Pancreas (tissue), 10 donors: ENCODE measurements around the gene C2orf92. TPM values are rescaled to one million over a fixed set of nuclear protein-coding genes. Genes with fewer than 3 reads are reported as not detected.

Experiments
- ATAC-seq, 4 donors: fragments of 200-7000 bp; cut with Tn5 transposase; one replicate each; pipeline versions ENCODE4 v1.8.0 to v1.9.1; 2020; ENCODE audit warnings: mild to moderate bottlenecking in 4 of 4, moderate library complexity in 4 of 4
- DNase-seq, 6 donors: peaks; one replicate each; pipeline ENCODE4 v3.0.0-alpha.2; 2020
- FAIRE-seq: peaks from 2 replicates; lab custom pipeline; 2012; peaks lifted over from hg19 to GRCh38; lab: Jason Lieb, UNC
- H3K27ac ChIP-seq, 4 donors: fragments of 200-600 bp; sonication (generic); 1 replicate in 3 of 4; 2 replicates in 1 of 4; pipeline versions ENCODE4 v1.5.0 to v1.8.0; 2020
- H3K27me3 ChIP-seq, 4 donors: fragments of 200-600 bp; one replicate each; pipeline ENCODE4 v1.8.0; 2021
- H3K36me3 ChIP-seq, 3 donors: fragments of 200-600 bp; sonication (generic) in 1 of 3; one replicate each; pipeline versions ENCODE4 v1.5.0 to v1.8.0; 2020 to 2021
- H3K4me1 ChIP-seq, 3 donors: fragments of 200-600 bp; one replicate each; pipeline ENCODE4 v1.8.0; 2021
- H3K4me3 ChIP-seq, 4 donors: fragments of 200-600 bp; sonication (generic) in 2 of 4; one replicate each; pipeline versions ENCODE4 v1.5.0 to v1.8.0; 2020 to 2021
- H3K9me3 ChIP-seq, 4 donors: fragments of 200-600 bp; one replicate each; pipeline ENCODE4 v1.8.0; 2021
- WGBS, 2 donors: extraction: QIAGEN DNeasy Blood & Tissue Kit; methylation state at CpG; one replicate each; pipeline ENCODE4 v1.1.7; 2013; 5-methylcytosine and 5-hydroxymethylcytosine counted together
- intact Hi-C, 3 donors: fragments of 100-400 bp; cut with DNase I; formaldehyde crosslinking; loops; one replicate each; pipeline versions ENCODE4 v1.11.1 to v1.14.2; 2022
- polyA plus RNA-seq, 2 donors: library from polyadenylated mRNA; stranded (reverse); fragments of 200-250 nt; gene quantifications; one replicate each; pipeline ENCODE4 v1.2.3, GENCODE V29; 2013
- total RNA-seq, 6 donors: library from RNA; stranded (reverse); fragmentation: NEBNext Ultra II Directional in 4 of 6; extraction: Animal tissue kit (Norgen Biotek cat#: 25700) in 4 of 6; gene quantifications; one replicate each; pipeline versions ENCODE4 v1.2.1 to v1.2.4, GENCODE V29; 2021 to 2023
- TF ChIP-seq, protein P1 (sequence below), 4 donors: fragments of 200-600 bp; sonication (generic) in 3 of 4; IDR thresholded peaks; one replicate each; pipeline versions ENCODE4 v1.5.0 to v1.8.0; 2021; ENCODE audit warnings: antibody characterized with exemption in 4 of 4
- donor health status: healthy with polysubstance abuse.
- donor health status: DM: no; HTN: no; CAD: no; lungs with moderate emphysema.
- donor health status: DM: no; HTN: no; CAD: no.
- donor health status: control.
- donor health status: control.
- donor health status: Bipolar disorder and iron deficiency.
- donor health status: DM: yes; HTN: yes; CAD: no.
- donor health status: DM: no; HTN: no; CAD: no.
- donor health status: DM: no; HTN: no; CAD: no.
- donor health status: DM: yes; HTN: yes; CAD: no.

The C2orf92 gene
- total and polyA plus RNA-seq, 8 donors, result 4.1 to 42.6 (median 7.9) TPM

DNA sequence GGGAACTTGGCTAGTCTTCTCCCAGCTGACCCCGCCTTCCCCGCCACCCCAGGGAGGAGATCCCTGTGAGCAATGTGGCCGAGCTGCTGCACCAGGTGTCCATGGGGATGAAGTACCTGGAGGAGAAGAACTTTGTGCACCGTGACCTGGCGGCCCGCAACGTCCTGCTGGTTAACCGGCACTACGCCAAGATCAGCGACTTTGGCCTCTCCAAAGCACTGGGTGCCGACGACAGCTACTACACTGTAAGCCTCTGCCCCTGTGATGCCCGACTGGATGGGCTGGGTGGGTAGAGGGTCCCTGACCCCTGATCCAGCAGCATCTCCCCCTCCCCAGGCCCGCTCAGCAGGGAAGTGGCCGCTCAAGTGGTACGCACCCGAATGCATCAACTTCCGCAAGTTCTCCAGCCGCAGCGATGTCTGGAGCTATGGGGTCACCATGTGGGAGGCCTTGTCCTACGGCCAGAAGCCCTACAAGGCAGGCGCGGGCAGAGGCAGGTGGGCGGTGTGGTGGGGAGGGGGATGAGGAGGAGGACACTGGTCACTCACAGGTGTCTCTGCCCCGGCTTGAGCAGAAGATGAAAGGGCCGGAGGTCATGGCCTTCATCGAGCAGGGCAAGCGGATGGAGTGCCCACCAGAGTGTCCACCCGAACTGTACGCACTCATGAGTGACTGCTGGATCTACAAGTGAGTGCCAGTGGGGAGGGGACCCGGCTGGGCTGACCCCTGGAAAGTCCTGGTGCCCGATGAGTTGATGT lies 68.1 kb downstream of the C2orf92 start:
- WGBS, 2 donors, result 80 to 87% methylated on average over 31 to 32 of the region's 32 CpGs
- intact Hi-C loops, result loop anchor here in 1 of 3 donors (10.0 kb wide), 1 partner anchor 647 kb away; no protein-coding TSS in a partner anchor
- H3K4me1 ChIP-seq, result no peaks in the 10 kb centered on the region
- FAIRE-seq, result no peak
- DNase-seq, result peak in 1 of 6 donors; percentile 63
- no peaks in the 10 kb centered on the region for H3K36me3 ChIP-seq
- H3K9me3 ChIP-seq, result no peaks in the 10 kb centered on the region
- no peak overlapping the region for H3K27ac ChIP-seq
- H3K4me3 ChIP-seq, result no peak overlapping the region
- H3K27me3 ChIP-seq, result no peaks in the 10 kb centered on the region
- TF ChIP-seq, protein P1, sequence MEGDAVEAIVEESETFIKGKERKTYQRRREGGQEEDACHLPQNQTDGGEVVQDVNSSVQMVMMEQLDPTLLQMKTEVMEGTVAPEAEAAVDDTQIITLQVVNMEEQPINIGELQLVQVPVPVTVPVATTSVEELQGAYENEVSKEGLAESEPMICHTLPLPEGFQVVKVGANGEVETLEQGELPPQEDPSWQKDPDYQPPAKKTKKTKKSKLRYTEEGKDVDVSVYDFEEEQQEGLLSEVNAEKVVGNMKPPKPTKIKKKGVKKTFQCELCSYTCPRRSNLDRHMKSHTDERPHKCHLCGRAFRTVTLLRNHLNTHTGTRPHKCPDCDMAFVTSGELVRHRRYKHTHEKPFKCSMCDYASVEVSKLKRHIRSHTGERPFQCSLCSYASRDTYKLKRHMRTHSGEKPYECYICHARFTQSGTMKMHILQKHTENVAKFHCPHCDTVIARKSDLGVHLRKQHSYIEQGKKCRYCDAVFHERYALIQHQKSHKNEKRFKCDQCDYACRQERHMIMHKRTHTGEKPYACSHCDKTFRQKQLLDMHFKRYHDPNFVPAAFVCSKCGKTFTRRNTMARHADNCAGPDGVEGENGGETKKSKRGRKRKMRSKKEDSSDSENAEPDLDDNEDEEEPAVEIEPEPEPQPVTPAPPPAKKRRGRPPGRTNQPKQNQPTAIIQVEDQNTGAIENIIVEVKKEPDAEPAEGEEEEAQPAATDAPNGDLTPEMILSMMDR (IDR thresholded peaks at IDR 0.05), result no peak
- ATAC-seq, result no peak

DNA sequence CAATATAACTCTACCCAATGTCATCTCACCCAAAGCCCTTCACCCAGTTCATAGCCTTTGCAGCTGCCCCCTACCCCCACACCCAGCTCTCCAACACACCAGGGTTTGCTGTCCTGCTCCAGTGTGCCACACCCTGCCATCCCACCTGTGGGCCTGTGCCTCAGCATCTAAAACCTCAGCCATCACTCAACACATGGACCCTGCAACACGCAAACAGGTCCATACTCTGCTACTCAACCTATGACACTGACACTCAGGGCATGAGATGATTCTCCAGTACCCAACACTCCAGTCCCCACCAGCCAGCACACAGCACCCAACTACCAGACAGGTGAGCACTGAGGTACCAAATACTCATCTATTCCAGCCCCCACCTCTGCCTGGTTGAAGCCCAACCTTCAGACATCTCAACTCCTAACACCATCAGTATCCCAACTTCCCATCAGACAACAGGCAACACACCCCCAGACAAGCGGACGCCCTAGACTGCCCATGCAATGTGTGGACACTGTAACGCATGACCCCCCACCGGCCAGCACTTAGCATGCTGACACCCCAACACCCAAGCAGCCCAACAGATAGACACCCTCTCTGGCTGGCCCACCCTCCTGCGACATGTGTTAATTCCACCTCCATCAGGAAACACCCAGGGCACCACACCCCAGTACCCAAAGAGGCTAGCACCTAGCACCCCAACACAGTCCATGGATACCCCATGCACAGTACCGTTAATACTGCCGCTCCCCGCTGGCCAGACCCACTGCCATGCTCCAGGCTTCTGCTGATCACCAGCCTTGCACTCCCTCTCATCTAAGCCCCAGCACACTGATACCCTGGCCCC lies 68.9 kb downstream of the C2orf92 start:
- no peaks in the 10 kb centered on the region for H3K27me3 ChIP-seq
- H3K36me3 ChIP-seq, result no peaks in the 10 kb centered on the region
- intact Hi-C loops, result loop anchor here in 1 of 3 donors (10.0 kb wide), 1 partner anchor 646 kb away; no protein-coding TSS in a partner anchor
- H3K4me1 ChIP-seq, result no peaks in the 10 kb centered on the region
- 75 to 96% methylated on average over 9 of the region's 9 CpGs for WGBS, 2 donors
- DNase-seq, result no peak
- no peak overlapping the region for H3K4me3 ChIP-seq
- H3K9me3 ChIP-seq, result no peaks in the 10 kb centered on the region
- FAIRE-seq, result no peak
- ATAC-seq, result no peak
- TF ChIP-seq, protein P1 (IDR thresholded peaks at IDR 0.05), result no peak
- H3K27ac ChIP-seq, result no peak overlapping the region

DNA sequence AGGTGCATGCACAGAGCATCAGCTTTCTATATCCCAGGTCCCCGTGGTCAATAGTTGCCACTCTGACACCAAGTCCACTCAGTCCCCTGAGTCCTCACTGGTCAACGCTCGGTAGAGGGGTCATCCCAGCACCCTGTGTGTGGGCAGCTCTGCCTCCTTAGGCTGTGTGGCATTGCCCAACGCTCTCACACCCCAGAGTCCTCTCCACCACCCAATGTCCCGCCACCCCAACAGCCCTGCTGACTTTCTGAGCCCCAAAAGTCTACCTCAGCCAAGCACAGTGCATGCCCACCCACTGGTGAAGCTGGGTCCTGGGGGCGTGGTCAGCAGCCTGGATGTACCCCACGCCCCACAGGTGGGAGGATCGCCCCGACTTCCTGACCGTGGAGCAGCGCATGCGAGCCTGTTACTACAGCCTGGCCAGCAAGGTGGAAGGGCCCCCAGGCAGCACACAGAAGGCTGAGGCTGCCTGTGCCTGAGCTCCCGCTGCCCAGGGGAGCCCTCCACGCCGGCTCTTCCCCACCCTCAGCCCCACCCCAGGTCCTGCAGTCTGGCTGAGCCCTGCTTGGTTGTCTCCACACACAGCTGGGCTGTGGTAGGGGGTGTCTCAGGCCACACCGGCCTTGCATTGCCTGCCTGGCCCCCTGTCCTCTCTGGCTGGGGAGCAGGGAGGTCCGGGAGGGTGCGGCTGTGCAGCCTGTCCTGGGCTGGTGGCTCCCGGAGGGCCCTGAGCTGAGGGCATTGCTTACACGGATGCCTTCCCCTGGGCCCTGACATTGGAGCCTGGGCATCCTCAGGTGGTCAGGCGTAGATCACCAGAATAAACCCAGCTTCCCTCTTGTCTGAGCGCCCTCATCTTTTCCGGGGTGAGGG lies 69.7 kb downstream of the C2orf92 start:
- no peaks in the 10 kb centered on the region for H3K4me1 ChIP-seq
- TF ChIP-seq, protein P1 (IDR thresholded peaks at IDR 0.05), result no peak
- no peaks in the 10 kb centered on the region for H3K9me3 ChIP-seq
- DNase-seq, result no peak
- H3K36me3 ChIP-seq, result no peaks in the 10 kb centered on the region
- no peak overlapping the region for H3K27ac ChIP-seq
- H3K27me3 ChIP-seq, result no peaks in the 10 kb centered on the region
- ATAC-seq, result no peak
- WGBS, 2 donors, result 70 to 78% methylated on average over 23 of the region's 23 CpGs
- intact Hi-C loops, result loop anchor here in 1 of 3 donors (10.0 kb wide), 1 partner anchor 646 kb away; no protein-coding TSS in a partner anchor
- FAIRE-seq, result no peak
- no peak overlapping the region for H3K4me3 ChIP-seq

DNA sequence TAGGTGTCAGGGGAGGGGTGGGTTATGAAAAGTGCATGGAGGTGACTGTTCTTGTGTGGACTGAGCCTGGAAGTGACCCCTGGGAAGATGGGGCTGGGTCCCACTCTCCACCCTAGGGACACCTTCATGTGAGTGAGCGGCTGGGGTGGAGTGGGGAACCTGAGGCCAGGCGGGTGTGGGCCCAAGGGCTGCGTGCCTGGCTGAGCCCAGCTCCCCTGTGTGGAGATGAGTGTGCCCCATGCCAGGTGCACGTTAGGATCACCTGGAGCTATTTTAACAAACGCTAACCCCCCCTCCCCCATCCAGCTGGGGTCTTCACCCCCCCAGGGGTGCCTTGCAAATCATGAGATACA lies 70.4 kb downstream of the C2orf92 start:
- no peak for ATAC-seq
- Histone ChIP-seq H3K27me3 (no peaks in the 10 kb centered on the region), H3K4me1 (no peaks in the 10 kb centered on the region), H3K9me3 (no peaks in the 10 kb centered on the region), H3K4me3 (no peak overlapping the region), H3K36me3 (no peaks in the 10 kb centered on the region), H3K27ac (no peak overlapping the region)
- FAIRE-seq, result no peak
- no peak for DNase-seq
- intact Hi-C loops, result loop anchor here in 1 of 3 donors (10.0 kb wide), 1 partner anchor 645 kb away; no protein-coding TSS in a partner anchor
- TF ChIP-seq, protein P1 (IDR thresholded peaks at IDR 0.05), result no peak
- WGBS, 2 donors, result 60 to 75% methylated on average over 3 to 5 of the region's 5 CpGs
